Breast epithelium (tissue), 3 donors: Measurements from ENCODE around the gene SPTBN5.

ENCODE experiments used
- POLR2A ChIP-seq: fragments of 450-650 bp; IDR thresholded peaks from one replicate; pipeline ENCODE4 v1.6.1; 2016; ENCODE audit warnings: antibody characterized with exemption, mild to moderate bottlenecking, moderate library complexity
- POLR2AphosphoS5 ChIP-seq, 3 donors: sonication (generic); formaldehyde crosslinking; IDR thresholded peaks; one replicate each; pipeline ENCODE4 v1.6.1; 2017; ENCODE audit warnings: antibody characterized with exemption in 3 of 3

DNA sequence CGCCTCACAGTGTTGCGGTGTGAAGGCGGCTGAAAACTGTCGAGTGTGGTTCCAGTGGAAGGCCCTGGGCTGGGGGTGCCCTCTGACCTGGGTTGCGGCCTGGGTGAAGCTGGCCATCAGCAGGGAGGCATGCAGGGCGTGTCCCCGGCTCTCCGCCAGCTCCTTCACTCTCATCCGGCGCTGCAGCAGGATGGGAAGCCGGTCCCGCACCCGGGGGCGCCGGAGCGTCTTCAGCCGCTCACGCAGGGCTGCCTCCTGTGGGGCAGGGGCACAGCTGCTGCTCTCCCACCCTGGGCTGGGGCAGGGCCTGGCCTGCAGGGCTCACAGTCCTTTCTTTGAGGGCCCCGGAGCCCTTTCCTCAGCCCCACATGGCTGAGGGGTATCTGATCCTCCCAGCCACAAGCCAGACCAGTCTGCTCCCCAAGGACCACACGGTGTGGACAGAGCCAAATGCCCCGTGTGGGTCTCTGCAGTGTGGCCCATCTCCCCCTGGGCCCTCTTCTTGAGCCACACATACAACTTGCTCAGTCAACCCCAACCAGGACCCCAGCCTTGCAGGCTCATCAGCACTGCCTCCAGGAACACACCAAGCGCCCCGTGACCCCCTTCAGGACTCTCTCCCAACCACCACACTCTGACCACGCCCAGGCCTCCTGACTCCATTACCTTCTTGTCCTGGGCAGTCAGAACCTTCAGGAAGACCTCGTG, 26.8 kb downstream of the SPTBN5 start:
- no peak for TF ChIP-seq POLR2A
- TF ChIP-seq POLR2AphosphoS5 (IDR thresholded peaks at IDR 0.05) = no peak
